Measurements from ENCODE around the gene CRNKL1.

Gene CRNKL1

DNA sequence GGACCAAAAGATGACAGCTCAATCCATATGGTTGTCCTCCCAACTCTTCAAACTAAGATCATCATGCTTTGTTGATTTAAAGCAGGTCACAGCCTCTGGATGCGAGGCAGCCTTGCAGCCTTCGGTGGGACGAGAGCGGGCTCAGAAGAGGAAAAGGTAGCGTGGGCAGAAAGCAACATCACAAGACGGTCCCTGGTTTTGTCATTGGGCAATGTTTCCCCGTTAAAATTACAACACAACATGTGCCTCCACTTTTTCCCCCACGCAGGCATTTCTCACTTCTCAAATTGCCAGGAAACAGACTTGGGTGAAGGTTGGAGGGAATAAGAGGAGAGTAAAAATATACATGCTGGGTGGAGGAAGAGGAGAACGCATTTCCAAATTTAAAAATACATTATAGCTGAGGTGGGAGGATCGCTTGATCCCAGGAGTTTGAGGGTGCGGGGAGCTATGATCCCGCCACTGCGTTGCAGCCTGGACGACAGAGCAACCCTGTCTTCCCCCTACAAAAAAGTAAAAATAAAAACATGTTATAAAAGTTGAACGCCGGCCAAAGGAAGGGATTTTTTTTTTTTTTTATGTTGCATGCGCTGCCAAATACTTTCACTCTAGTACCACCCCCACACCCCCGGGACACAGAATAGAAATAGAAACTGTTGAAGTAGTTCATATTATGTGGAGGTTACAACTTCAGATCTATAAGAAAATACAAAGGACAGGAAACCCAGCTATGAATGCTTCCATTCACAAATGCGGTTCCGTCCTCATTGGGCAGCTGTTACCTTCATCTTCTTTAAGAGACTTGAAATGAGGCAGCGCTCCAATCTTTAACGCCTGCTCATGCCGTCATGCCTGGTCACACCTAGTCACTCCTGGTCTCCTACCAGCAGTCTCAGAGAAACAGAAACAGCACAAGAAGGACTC, 49.0 kb downstream of the CRNKL1 start:
- Histone ChIP-seq H3K9me3 (ENCODE audit: control insufficient read depth, low read length) (no peaks in the 10 kb centered on the region), H3K4me3 (ENCODE audit: low read length) (peak overlapping the region; percentile 78), H3K27me3 (replicated peaks; ENCODE audit: control insufficient read depth, insufficient read depth, low read length) (no peaks in the 10 kb centered on the region), H3K36me3 (ENCODE audit: control insufficient read depth, insufficient read depth, low read length, severe bottlenecking) (peaks cover 29% of the 10 kb centered on the region), H3K9ac (ENCODE audit: low read length) (peak overlapping the region; percentile 84), H3K4me1 (ENCODE audit: control insufficient read depth, insufficient read depth, low read length) (peaks cover 45% of the 10 kb centered on the region)
- no peak for DNase-seq (ENCODE audit: low read depth)

DNA sequence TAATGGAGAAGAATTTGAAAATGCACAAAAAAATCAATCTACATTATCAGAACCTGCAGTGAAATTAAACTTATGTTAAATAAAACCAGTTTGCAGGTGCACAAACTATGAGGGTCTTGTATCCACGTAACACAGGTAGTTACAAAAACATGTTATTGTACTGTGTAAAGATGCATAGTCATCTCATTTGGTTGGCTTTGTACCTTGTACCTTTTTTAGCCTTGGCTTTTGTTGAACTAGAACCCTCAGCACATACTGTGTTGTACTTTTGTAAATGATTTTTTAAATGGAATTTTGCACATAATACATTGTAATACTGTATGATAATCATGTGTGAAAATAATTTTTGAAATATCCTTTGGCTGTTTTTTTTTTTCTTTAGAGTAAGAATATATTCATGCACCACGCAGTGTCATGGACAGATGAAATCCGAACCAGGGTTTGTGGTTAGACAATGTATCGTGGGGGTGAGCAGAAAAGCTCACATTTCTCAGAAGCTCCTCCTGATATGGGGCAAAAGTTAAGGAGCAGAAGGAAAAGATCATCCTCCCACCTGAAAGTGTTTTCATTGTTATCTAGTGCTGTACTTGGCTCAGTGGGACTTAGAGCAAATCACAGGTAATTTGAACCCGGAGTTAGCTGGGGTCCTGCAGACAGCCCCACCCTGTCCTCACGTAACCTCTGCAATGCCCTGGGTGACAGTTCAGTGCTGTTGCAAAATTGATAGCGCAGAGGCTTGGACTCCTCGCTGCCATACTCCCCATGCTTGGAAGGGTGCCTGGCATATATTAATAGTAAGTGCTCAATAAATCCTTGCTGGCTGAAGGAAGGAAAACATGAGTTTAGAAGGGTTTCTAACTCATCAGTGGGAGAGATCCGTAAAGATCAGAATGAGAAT, 49.9 kb downstream of the CRNKL1 start:
- Histone ChIP-seq H3K4me1 (ENCODE audit: control insufficient read depth, insufficient read depth, low read length) (peaks cover 45% of the 10 kb centered on the region), H3K36me3 (ENCODE audit: control insufficient read depth, insufficient read depth, low read length, severe bottlenecking) (peaks cover 30% of the 10 kb centered on the region), H3K27me3 (replicated peaks; ENCODE audit: control insufficient read depth, insufficient read depth, low read length) (no peaks in the 10 kb centered on the region), H3K9me3 (ENCODE audit: control insufficient read depth, low read length) (no peaks in the 10 kb centered on the region), H3K4me3 (ENCODE audit: low read length) (peak overlapping the region; percentile 78), H3K9ac (ENCODE audit: low read length) (peak overlapping the region; percentile 84)
- DNase-seq (ENCODE audit: low read depth): no peak

GRCh38 chr20:20000211-20000968, 51.9 kb downstream of the CRNKL1 start:
- Histone ChIP-seq H3K36me3 (ENCODE audit: control insufficient read depth, insufficient read depth, low read length, severe bottlenecking) (peaks cover 37% of the 10 kb centered on the region), H3K4me3 (ENCODE audit: low read length) (no peak overlapping the region), H3K27me3 (replicated peaks; ENCODE audit: control insufficient read depth, insufficient read depth, low read length) (no peaks in the 10 kb centered on the region), H3K9ac (ENCODE audit: low read length) (no peak overlapping the region), H3K4me1 (ENCODE audit: control insufficient read depth, insufficient read depth, low read length) (peaks cover 53% of the 10 kb centered on the region), H3K9me3 (ENCODE audit: control insufficient read depth, low read length) (no peaks in the 10 kb centered on the region)
- DNase-seq (ENCODE audit: low read depth): no peak

DNA sequence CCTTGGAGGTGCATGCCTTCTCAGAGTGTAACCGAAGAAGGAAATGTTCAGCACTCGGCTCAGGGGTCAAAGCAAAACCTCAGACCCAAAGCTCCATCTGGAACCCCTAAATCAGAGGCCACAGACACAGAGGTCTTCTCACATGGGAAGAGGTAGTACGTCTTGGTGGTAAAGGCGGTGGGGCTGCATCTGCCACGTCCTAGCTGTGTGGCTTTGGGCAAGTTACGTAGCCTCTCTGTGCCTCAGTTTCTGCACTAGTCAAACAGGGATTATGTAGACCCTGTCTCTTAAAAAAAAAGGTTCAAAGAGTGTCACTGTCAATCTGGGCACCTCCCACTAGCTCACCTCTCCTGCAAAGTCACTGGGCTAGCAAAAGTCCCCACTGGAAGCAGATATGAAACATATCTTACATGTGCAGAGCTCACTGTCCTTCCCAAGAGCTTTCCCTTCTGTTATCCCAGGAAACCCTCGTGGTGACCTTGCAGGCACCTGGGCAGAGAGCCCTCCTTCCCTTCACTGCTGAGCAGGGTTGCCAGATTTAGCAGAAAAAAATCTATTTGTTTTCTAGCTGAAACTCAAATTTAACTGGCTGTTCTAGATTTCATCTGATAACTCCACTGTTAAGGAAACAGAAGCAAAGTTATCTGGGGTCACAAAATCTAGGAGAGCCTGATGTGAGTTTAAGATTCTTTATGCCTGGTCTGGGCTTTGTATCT, 53.1 kb downstream of the CRNKL1 start:
- no peaks in the 10 kb centered on the region for H3K27me3 ChIP-seq (replicated peaks; ENCODE audit: control insufficient read depth, insufficient read depth, low read length)
- H3K36me3 ChIP-seq (ENCODE audit: control insufficient read depth, insufficient read depth, low read length, severe bottlenecking): peaks cover 37% of the 10 kb centered on the region
- H3K4me1 ChIP-seq (ENCODE audit: control insufficient read depth, insufficient read depth, low read length): peaks cover 59% of the 10 kb centered on the region
- no peak overlapping the region for H3K4me3 ChIP-seq (ENCODE audit: low read length)
- DNase-seq (ENCODE audit: low read depth): no peak
- H3K9me3 ChIP-seq (ENCODE audit: control insufficient read depth, low read length): no peaks in the 10 kb centered on the region
- no peak overlapping the region for H3K9ac ChIP-seq (ENCODE audit: low read length)

DNA sequence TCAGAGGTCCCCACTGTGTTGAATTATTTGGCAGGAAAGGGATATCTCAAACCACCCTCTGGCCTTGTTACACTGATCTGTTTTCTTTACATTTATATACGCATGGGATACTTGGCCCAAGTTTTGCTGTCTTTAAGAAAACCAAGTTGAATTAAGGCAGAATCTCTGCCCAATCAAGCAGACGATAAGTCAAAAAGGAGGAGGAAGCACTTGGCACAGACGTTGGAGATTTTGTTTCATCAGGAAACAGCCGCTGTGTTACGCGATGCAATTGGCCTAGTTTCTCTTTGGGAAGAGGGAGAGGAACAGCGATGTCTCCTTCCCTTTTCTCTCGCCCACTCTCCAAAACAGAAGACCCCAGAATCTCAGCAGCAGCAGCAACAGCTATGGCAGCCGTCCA, 55.3 kb downstream of the CRNKL1 start:
- H3K4me3 ChIP-seq (ENCODE audit: low read length): no peak overlapping the region
- H3K36me3 ChIP-seq (ENCODE audit: control insufficient read depth, insufficient read depth, low read length, severe bottlenecking): peaks cover 37% of the 10 kb centered on the region
- peaks cover 59% of the 10 kb centered on the region for H3K4me1 ChIP-seq (ENCODE audit: control insufficient read depth, insufficient read depth, low read length)
- H3K9ac ChIP-seq (ENCODE audit: low read length): peak overlapping the region; percentile 20
- no peaks in the 10 kb centered on the region for H3K9me3 ChIP-seq (ENCODE audit: control insufficient read depth, low read length)
- DNase-seq (ENCODE audit: low read depth): no peak
- H3K27me3 ChIP-seq (replicated peaks; ENCODE audit: control insufficient read depth, insufficient read depth, low read length): no peaks in the 10 kb centered on the region

GRCh38 chr20:19996222-19996621, 56.0 kb downstream of the CRNKL1 start:
- DNase-seq (ENCODE audit: low read depth): no peak
- Histone ChIP-seq H3K4me3 (ENCODE audit: low read length) (no peak overlapping the region), H3K9ac (ENCODE audit: low read length) (no peak overlapping the region), H3K36me3 (ENCODE audit: control insufficient read depth, insufficient read depth, low read length, severe bottlenecking) (peaks cover 37% of the 10 kb centered on the region), H3K9me3 (ENCODE audit: control insufficient read depth, low read length) (no peaks in the 10 kb centered on the region), H3K27me3 (replicated peaks; ENCODE audit: control insufficient read depth, insufficient read depth, low read length) (no peaks in the 10 kb centered on the region), H3K4me1 (ENCODE audit: control insufficient read depth, insufficient read depth, low read length) (peaks cover 60% of the 10 kb centered on the region)

DNA sequence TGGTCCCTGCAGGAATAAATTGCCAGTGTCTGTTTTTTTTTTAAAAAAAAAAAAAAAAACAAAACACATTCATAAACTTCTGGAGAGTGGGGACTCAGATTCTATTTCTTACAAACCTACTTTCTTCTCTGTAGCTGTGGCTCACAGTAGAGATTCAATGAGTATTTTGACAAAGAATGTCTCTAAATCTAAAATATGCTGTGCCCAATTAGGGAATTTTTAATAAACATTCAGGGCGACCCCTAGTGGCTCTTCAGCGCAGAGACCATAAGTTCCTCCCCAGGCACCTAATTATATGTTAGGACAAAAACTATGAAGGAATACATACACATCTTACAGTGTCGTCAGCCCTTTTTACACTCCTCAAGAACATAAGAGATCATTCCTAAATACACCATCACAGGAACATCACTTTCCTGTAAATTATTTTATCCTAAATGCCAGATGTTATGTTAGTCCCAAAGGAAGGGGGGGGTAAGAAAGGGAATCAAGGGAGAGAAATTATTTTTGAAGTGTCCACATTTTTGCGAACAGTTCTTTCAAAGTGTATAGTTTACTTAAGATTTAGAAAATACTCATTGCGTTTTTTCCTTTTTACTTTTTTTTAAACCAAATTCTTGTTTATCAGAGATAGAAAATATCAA, 56.9 kb downstream of the CRNKL1 start:
- H3K4me1 ChIP-seq (ENCODE audit: control insufficient read depth, insufficient read depth, low read length): peaks cover 60% of the 10 kb centered on the region
- no peaks in the 10 kb centered on the region for H3K27me3 ChIP-seq (replicated peaks; ENCODE audit: control insufficient read depth, insufficient read depth, low read length)
- H3K9ac ChIP-seq (ENCODE audit: low read length): peak overlapping the region; percentile 72
- H3K9me3 ChIP-seq (ENCODE audit: control insufficient read depth, low read length): no peaks in the 10 kb centered on the region
- peaks cover 32% of the 10 kb centered on the region for H3K36me3 ChIP-seq (ENCODE audit: control insufficient read depth, insufficient read depth, low read length, severe bottlenecking)
- no peak overlapping the region for H3K4me3 ChIP-seq (ENCODE audit: low read length)
- peak; percentile 87 for DNase-seq (ENCODE audit: low read depth)

- peaks cover 55% of the 10 kb centered on the region for H3K4me1 ChIP-seq (ENCODE audit: control insufficient read depth, insufficient read depth, low read length)
- peak; percentile 62 for DNase-seq (ENCODE audit: low read depth)
- H3K27me3 ChIP-seq (replicated peaks; ENCODE audit: control insufficient read depth, insufficient read depth, low read length): no peaks in the 10 kb centered on the region
- peak overlapping the region; percentile 64 for H3K4me3 ChIP-seq (ENCODE audit: low read length)
- H3K9me3 ChIP-seq (ENCODE audit: control insufficient read depth, low read length): no peaks in the 10 kb centered on the region
- peak overlapping the region; percentile 72 for H3K9ac ChIP-seq (ENCODE audit: low read length)
- peaks cover 22% of the 10 kb centered on the region for H3K36me3 ChIP-seq (ENCODE audit: control insufficient read depth, insufficient read depth, low read length, severe bottlenecking)
Measured at GRCh38 chr20:19993958-19994669, 58.2 kb downstream of the CRNKL1 start.

- Histone ChIP-seq H3K9me3 (ENCODE audit: control insufficient read depth, low read length) (no peaks in the 10 kb centered on the region), H3K4me1 (ENCODE audit: control insufficient read depth, insufficient read depth, low read length) (peaks cover 57% of the 10 kb centered on the region), H3K4me3 (ENCODE audit: low read length) (peak overlapping the region; percentile 64), H3K27me3 (replicated peaks; ENCODE audit: control insufficient read depth, insufficient read depth, low read length) (no peaks in the 10 kb centered on the region), H3K36me3 (ENCODE audit: control insufficient read depth, insufficient read depth, low read length, severe bottlenecking) (peaks cover 13% of the 10 kb centered on the region), H3K9ac (ENCODE audit: low read length) (peak overlapping the region; percentile 72)
- DNase-seq (ENCODE audit: low read depth): peak; percentile 86
Measured at GRCh38 chr20:19992996-19993908, 59.0 kb downstream of the CRNKL1 start.
